Esophagus squamous epithelium (tissue), 4 donors: Measurements from ENCODE around the gene CASP7.

ENCODE experiments used
- POLR2A ChIP-seq, 4 donors: fragments of 450-650 bp; IDR thresholded peaks; one replicate each; pipeline ENCODE4 v1.6.1; 2017; ENCODE audit warnings: antibody characterized with exemption in 4 of 4, mild to moderate bottlenecking in 4 of 4, moderate library complexity in 3 of 4
- TF ChIP-seq, protein P1 (sequence below), 6 experiments: fragments of 450-650 bp in 4 of 6; fragments of 200-600 bp in 2 of 6; sonication (generic) in 2 of 6; IDR thresholded peaks; one replicate each; pipeline ENCODE4 v1.5.1; 2016 to 2019; ENCODE audit warnings: antibody characterized with exemption in 6 of 6, mild to moderate bottlenecking in 4 of 6, moderate library complexity in 4 of 6

DNA sequence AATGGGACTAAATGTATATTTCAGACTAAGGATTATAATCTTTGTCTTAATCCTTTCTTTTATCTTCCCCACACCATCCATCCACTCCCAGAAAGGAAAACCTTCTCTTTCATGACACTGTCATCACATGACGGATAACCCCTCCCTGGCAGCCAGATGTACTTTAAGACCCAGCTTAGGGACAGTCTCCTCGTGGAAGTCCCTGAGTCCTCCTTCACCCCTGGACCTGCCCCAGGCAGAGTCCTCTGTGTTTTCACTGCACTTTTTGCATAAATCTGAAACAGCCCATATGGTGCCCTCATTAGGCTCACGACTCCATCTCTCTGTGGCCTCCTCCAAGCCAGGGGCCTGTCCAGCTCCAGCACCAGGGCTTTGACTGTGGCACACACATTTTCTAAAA lies 31.9 kb upstream of the CASP7 start:
- TF ChIP-seq, protein P1, sequence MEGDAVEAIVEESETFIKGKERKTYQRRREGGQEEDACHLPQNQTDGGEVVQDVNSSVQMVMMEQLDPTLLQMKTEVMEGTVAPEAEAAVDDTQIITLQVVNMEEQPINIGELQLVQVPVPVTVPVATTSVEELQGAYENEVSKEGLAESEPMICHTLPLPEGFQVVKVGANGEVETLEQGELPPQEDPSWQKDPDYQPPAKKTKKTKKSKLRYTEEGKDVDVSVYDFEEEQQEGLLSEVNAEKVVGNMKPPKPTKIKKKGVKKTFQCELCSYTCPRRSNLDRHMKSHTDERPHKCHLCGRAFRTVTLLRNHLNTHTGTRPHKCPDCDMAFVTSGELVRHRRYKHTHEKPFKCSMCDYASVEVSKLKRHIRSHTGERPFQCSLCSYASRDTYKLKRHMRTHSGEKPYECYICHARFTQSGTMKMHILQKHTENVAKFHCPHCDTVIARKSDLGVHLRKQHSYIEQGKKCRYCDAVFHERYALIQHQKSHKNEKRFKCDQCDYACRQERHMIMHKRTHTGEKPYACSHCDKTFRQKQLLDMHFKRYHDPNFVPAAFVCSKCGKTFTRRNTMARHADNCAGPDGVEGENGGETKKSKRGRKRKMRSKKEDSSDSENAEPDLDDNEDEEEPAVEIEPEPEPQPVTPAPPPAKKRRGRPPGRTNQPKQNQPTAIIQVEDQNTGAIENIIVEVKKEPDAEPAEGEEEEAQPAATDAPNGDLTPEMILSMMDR (IDR thresholded peaks at IDR 0.05) = no peak
- TF ChIP-seq POLR2A (IDR thresholded peaks at IDR 0.05) = no peak
